ENCODE data around the gene CTNNA2. TPM values are rescaled to one million over a fixed set of nuclear protein-coding genes. Genes with fewer than 3 reads are reported as not detected.

Gene CTNNA2
- polyA plus RNA-seq, 2 of the 4 experiments (the other 2 are of a cell fraction) = 0.50 to 0.94 TPM

- Histone ChIP-seq H3K4me3 (no peak overlapping the region), H3K27ac (no peak overlapping the region), H3K4me1 (no peaks in the 10 kb centered on the region), H3K9me3 (peaks cover 8% of the 10 kb centered on the region; the same call in 1 of the 3 replicates), H3K4me2 (no peak overlapping the region)
- ChIA-PET CTCF (no interaction called here), POLR2A (no interaction called here)
- TF ChIP-seq HDAC2 (IDR thresholded peaks at IDR 0.05) = no peak
- no peak for TF ChIP-seq HES2 (IDR thresholded peaks at IDR 0.05)
- no peak for TF ChIP-seq GATA3 (IDR thresholded peaks at IDR 0.05; ENCODE audit: borderline replicate concordance)
- TF ChIP-seq ESRRA (IDR thresholded peaks at IDR 0.05; ENCODE audit: borderline replicate concordance, low read length) = no peak
- no peak for TF ChIP-seq RARB (CRISPR knock-in tag; IDR thresholded peaks at IDR 0.05)
- TF ChIP-seq MAX (IDR thresholded peaks at IDR 0.05) = no peak
- no peak for TF ChIP-seq ZSCAN20 (CRISPR knock-in tag; IDR thresholded peaks at IDR 0.05)
- no peak for TF ChIP-seq JUN (IDR thresholded peaks at IDR 0.05)
- TF ChIP-seq FOSL2 (IDR thresholded peaks at IDR 0.05) = no peak
- no peak for TF ChIP-seq FOSL2 (CRISPR knock-in tag; IDR thresholded peaks at IDR 0.05)
- TF ChIP-seq EP300 (IDR thresholded peaks at IDR 0.05) = no peak
- TF ChIP-seq HOXB5 (CRISPR knock-in tag; IDR thresholded peaks at IDR 0.05) = no peak
- WGBS (ENCODE audit: missing lambda C conversion rate) = 13% methylated on average over 1 of the region's 1 CpG
- ATAC-seq (no peak), DNase-seq (ENCODE audit: low read depth in 1 of 2, low spot score in 1 of 2) (no peak), FAIRE-seq (no peak)
Measured at GRCh38 chr2:80417737-80418136, 904.9 kb downstream of the CTNNA2 start.

- Histone ChIP-seq H3K4me2 (no peak overlapping the region), H3K4me3 (no peak overlapping the region), H3K9me3 (peaks cover 5% of the 10 kb centered on the region; the same call in 1 of the 3 replicates), H3K27ac (no peak overlapping the region), H3K4me1 (no peaks in the 10 kb centered on the region)
- ATAC-seq = no peak
- DNase-seq (ENCODE audit: low read depth in 1 of 2, low spot score in 1 of 2) = no peak
- TF ChIP-seq GATA3 (IDR thresholded peaks at IDR 0.05; ENCODE audit: borderline replicate concordance) (no peak), BCL3 (IDR thresholded peaks at IDR 0.05) (no peak), MAZ (IDR thresholded peaks at IDR 0.05; ENCODE audit: borderline replicate concordance, low read depth, low read length) (no peak), RAD21 (conservative IDR thresholded peaks at IDR 0.05 in 1 of 2, IDR thresholded peaks at IDR 0.05 in 1 of 2) (no peak), CBX2 (IDR thresholded peaks at IDR 0.05; ENCODE audit: borderline replicate concordance, low read depth) (no peak), NPAS2 (CRISPR knock-in tag; IDR thresholded peaks at IDR 0.05; ENCODE audit: borderline replicate concordance) (no peak), HDAC2 (IDR thresholded peaks at IDR 0.05) (no peak), ATOH8 (CRISPR knock-in tag; IDR thresholded peaks at IDR 0.05; ENCODE audit: low read depth) (no peak), PHF8 (IDR thresholded peaks at IDR 0.05; ENCODE audit: borderline replicate concordance, low read depth) (no peak), CHD2 (IDR thresholded peaks at IDR 0.05; ENCODE audit: low read length, partially characterized antibody) (no peak), CEBPB (IDR thresholded peaks at IDR 0.05) (no peak), JUN (IDR thresholded peaks at IDR 0.05) (no peak), POLR2AphosphoS2 (conservative IDR thresholded peaks at IDR 0.05; ENCODE audit: low read length) (no peak), HOXB13 (CRISPR knock-in tag; IDR thresholded peaks at IDR 0.05; ENCODE audit: low read depth) (no peak), TFCP2L1 (CRISPR knock-in tag; IDR thresholded peaks at IDR 0.05) (no peak), ZSCAN20 (CRISPR knock-in tag; IDR thresholded peaks at IDR 0.05) (no peak), PBX3 (IDR thresholded peaks at IDR 0.05) (no peak), JUNB (IDR thresholded peaks at IDR 0.05) (no peak), KDM1A (IDR thresholded peaks at IDR 0.05; ENCODE audit: low read depth) (no peak)
- 18% methylated on average over 6 of the region's 6 CpGs for WGBS (ENCODE audit: missing lambda C conversion rate)
- FAIRE-seq = no peak
- ChIA-PET POLR2A (no interaction called here), CTCF (no interaction called here)
Measured at GRCh38 chr2:80420530-80421208, 907.8 kb downstream of the CTNNA2 start.

Measured in A549 (cell line).